Liver (tissue), 9 donors: ENCODE results near the gene NARF. TPM values are rescaled to one million over a fixed set of nuclear protein-coding genes. Genes with fewer than 3 reads are reported as not detected.

Experiments
- DNase-seq: peaks from one replicate; pipeline ENCODE4 v3.0.0-alpha.2; 2017; ENCODE audit warnings: low spot score
- H3K27ac ChIP-seq, 2 donors: one replicate each; pipeline ENCODE4 v1.7.0; 2013; ENCODE audit warnings: inconsistent platforms in 2 of 2, low read length in 2 of 2, control low read depth in 1 of 2, low read depth in 1 of 2, mild to moderate bottlenecking in 1 of 2
- H3K27me3 ChIP-seq, 4 donors: one replicate each; pipeline versions ENCODE4 v1.6.1 to v1.7.0; 2013; ENCODE audit warnings: low read length in 3 of 4, inconsistent platforms in 1 of 4, mild to moderate bottlenecking in 1 of 4, moderate library complexity in 1 of 4; ENCODE audit not compliant: control insufficient read depth in 4 of 4, insufficient read depth in 4 of 4
- H3K36me3 ChIP-seq, 4 donors: one replicate each; pipeline versions ENCODE4 v1.6.1 to v1.7.0; 2013; ENCODE audit warnings: low read length in 3 of 4, mild to moderate bottlenecking in 3 of 4, low read depth in 1 of 4, moderate library complexity in 1 of 4; ENCODE audit not compliant: control insufficient read depth in 4 of 4, insufficient read depth in 3 of 4
- H3K4me1 ChIP-seq, 4 donors: one replicate each; pipeline versions ENCODE4 v1.6.1 to v1.7.0; 2013; ENCODE audit warnings: low read length in 3 of 4, mild to moderate bottlenecking in 3 of 4, moderate library complexity in 1 of 4; ENCODE audit not compliant: control insufficient read depth in 4 of 4, insufficient read depth in 4 of 4
- H3K4me3 ChIP-seq, 3 donors: one replicate each; pipeline versions ENCODE4 v1.6.1 to v1.7.0; 2013; ENCODE audit warnings: low read length in 3 of 3, control low read depth in 1 of 3, low read depth in 1 of 3, mild to moderate bottlenecking in 1 of 3
- H3K9ac ChIP-seq, 2 donors: one replicate each; pipeline ENCODE4 v1.7.0; 2013; ENCODE audit warnings: low read length in 2 of 2, mild to moderate bottlenecking in 2 of 2, moderate library complexity in 2 of 2, control low read depth in 1 of 2, low read depth in 1 of 2
- H3K9me3 ChIP-seq, 4 donors: one replicate each; pipeline versions ENCODE4 v1.6.1 to v1.7.0; 2013; ENCODE audit warnings: low read length in 3 of 4; ENCODE audit not compliant: control insufficient read depth in 4 of 4
- EGR1 ChIP-seq, 2 donors: IDR thresholded peaks; 2 replicates each; pipeline ENCODE4 v1.6.1; 2016 to 2018; ENCODE audit warnings: antibody characterized with exemption in 2 of 2, low read depth in 2 of 2
- FOXA1 ChIP-seq: IDR thresholded peaks from 2 replicates; pipeline ENCODE4 v1.6.1; 2016; ENCODE audit warnings: antibody characterized with exemption
- FOXA2 ChIP-seq: IDR thresholded peaks from 2 replicates; pipeline ENCODE4 v1.6.1; 2016; ENCODE audit warnings: antibody characterized with exemption
- HNF4A ChIP-seq, 2 donors: conservative IDR thresholded peaks; 2 replicates each; pipeline ENCODE4 v1.6.1; 2016; ENCODE audit warnings: antibody characterized with exemption in 2 of 2, mild to moderate bottlenecking in 2 of 2
- JUND ChIP-seq, 2 donors: IDR thresholded peaks; 2 replicates each; pipeline ENCODE4 v1.6.1; 2016; ENCODE audit warnings: antibody characterized with exemption in 2 of 2
- MAX ChIP-seq: IDR thresholded peaks from 2 replicates; pipeline ENCODE4 v1.6.1; 2016; ENCODE audit warnings: antibody characterized with exemption
- RAD21 ChIP-seq, 2 donors: IDR thresholded peaks; 2 replicates each; pipeline ENCODE4 v1.6.1; 2016; ENCODE audit warnings: antibody characterized with exemption in 2 of 2, mild to moderate bottlenecking in 2 of 2
- REST ChIP-seq: IDR thresholded peaks from 2 replicates; pipeline ENCODE4 v1.6.1; 2016; ENCODE audit warnings: antibody characterized with exemption, mild to moderate bottlenecking
- TAF1 ChIP-seq: conservative IDR thresholded peaks from 2 replicates; pipeline ENCODE4 v1.6.1; 2016; ENCODE audit warnings: antibody characterized with exemption, mild to moderate bottlenecking
- YY1 ChIP-seq: IDR thresholded peaks from 2 replicates; pipeline ENCODE4 v1.6.1; 2016; ENCODE audit warnings: antibody characterized with exemption, mild to moderate bottlenecking
- ZBTB33 ChIP-seq: IDR thresholded peaks from 2 replicates; pipeline ENCODE4 v1.6.1; 2016; ENCODE audit warnings: antibody characterized with exemption
- WGBS: extraction: QIAGEN DNeasy Blood & Tissue Kit; methylation state at CpG from one replicate; pipeline ENCODE4 v1.1.7; 2013; 5-methylcytosine and 5-hydroxymethylcytosine counted together
- polyA plus RNA-seq, 2 donors: library from polyadenylated mRNA; stranded (reverse) in 1 of 2; unstranded in 1 of 2; fragments of 200-250 nt in 1 of 2; fragments of >200 nt in 1 of 2; fragmentation: Nextera tagmentation in 1 of 2; extraction: Ambion mirVana in 1 of 2; gene quantifications; one replicate each; pipeline versions ENCODE4 v1.2.1 to v1.2.3, GENCODE V29; 2013 to 2015
- total RNA-seq, 2 donors: library from RNA; depleted of rRNA; stranded (reverse); fragments of >200 nt; gene quantifications; one replicate each; pipeline ENCODE4 v1.2.3, GENCODE V29; 2014
- donor health status: healthy.
- donor health status: healthy.
- donor health status: healthy.
- donor health status: healthy.
- donor health status: healthy.

NARF gene
- total and polyA plus RNA-seq, 4 donors = 19.8 to 87.5 (median 26.2) TPM

- Histone ChIP-seq H3K27ac (peak overlapping the region; percentile 20 to 43), H3K4me3 (no peak overlapping the region), H3K36me3 (peaks cover 8 to 55% (median 21%) of the 10 kb centered on the region in 4 donors), H3K9ac (no peak overlapping the region), H3K4me1 (peaks cover 2 to 11% (median 8%) of the 10 kb centered on the region in 4 donors), H3K9me3 (no peaks in the 10 kb centered on the region), H3K27me3 (no peaks in the 10 kb centered on the region)
- WGBS = 81% methylated on average over 9 of the region's 9 CpGs
- TF ChIP-seq JUND (IDR thresholded peaks at IDR 0.05) = no peak
- TF ChIP-seq ZBTB33 = no peak
- TF ChIP-seq TAF1 = no peak
- no peak for TF ChIP-seq HNF4A (conservative IDR thresholded peaks at IDR 0.05)
- TF ChIP-seq REST = no peak
- TF ChIP-seq EGR1 (IDR thresholded peaks at IDR 0.05; ENCODE audit: low read depth in 2 of 2) = no peak
- no peak for TF ChIP-seq YY1
- no peak for TF ChIP-seq FOXA1
- DNase-seq = no peak
Observed at GRCh38 chr17:82483836-82484235, 25.3 kb downstream of the NARF start.

GRCh38 chr17:82486231-82487094 lies 27.9 kb downstream of the NARF start:
- H3K4me3 ChIP-seq = no peak overlapping the region
- H3K36me3 ChIP-seq = peaks cover 4 to 38% (median 15%) of the 10 kb centered on the region in 4 donors
- DNase-seq = no peak
- no peak overlapping the region for H3K9ac ChIP-seq
- peaks cover 2 to 11% (median 8%) of the 10 kb centered on the region in 4 donors for H3K4me1 ChIP-seq
- 87% methylated on average over 13 of the region's 13 CpGs for WGBS
- TF ChIP-seq EGR1 (IDR thresholded peaks at IDR 0.05; ENCODE audit: low read depth in 2 of 2) (no peak), MAX (no peak), ZBTB33 (no peak), FOXA2 (no peak), RAD21 (IDR thresholded peaks at IDR 0.05) (no peak)
- H3K27ac ChIP-seq = no peak overlapping the region
- no peaks in the 10 kb centered on the region for H3K27me3 ChIP-seq
- no peaks in the 10 kb centered on the region for H3K9me3 ChIP-seq
